Astrocyte of the hippocampus (primary cell): ENCODE measurements around the gene DAPL1.

Source experiments
- DNase-seq: peaks from one replicate; pipeline ENCODE4 v3.0.0; 2011; ENCODE audit warnings: low read depth, low spot score

Gene DAPL1

GRCh38 chr2:158795195-158795924, at the start of gene DAPL1:
DAPL1 (plus strand) TSS chr2:158795317; CDS start chr2:158795373, 56 bp downstream.
- peak; percentile 61 for DNase-seq

- DNase-seq = no peak
Measured at GRCh38 chr2:158745866-158746382, 49.2 kb upstream of the DAPL1 start.

- DNase-seq = no peak
Measured at GRCh38 chr2:158746488-158746887, 48.6 kb upstream of the DAPL1 start.

GRCh38 chr2:158747281-158747680, 47.8 kb upstream of the DAPL1 start:
- DNase-seq = no peak

- no peak for DNase-seq
Measured at GRCh38 chr2:158748926-158749590, 46.1 kb upstream of the DAPL1 start.

GRCh38 chr2:158750458-158751125, 44.5 kb upstream of the DAPL1 start:
- no peak for DNase-seq

- peak; percentile 83 for DNase-seq
Measured at GRCh38 chr2:158753641-158754611, 41.2 kb upstream of the DAPL1 start.

GRCh38 chr2:158755310-158756087, 39.6 kb upstream of the DAPL1 start:
- peak; percentile 11 for DNase-seq

- DNase-seq = no peak
Measured at GRCh38 chr2:158756331-158756730, 38.8 kb upstream of the DAPL1 start.

- DNase-seq = no peak
Measured at GRCh38 chr2:158756976-158757375, 38.1 kb upstream of the DAPL1 start.

GRCh38 chr2:158760887-158761286, 34.2 kb upstream of the DAPL1 start:
- peak; percentile 55 for DNase-seq

GRCh38 chr2:158761621-158762020, 33.5 kb upstream of the DAPL1 start:
- DNase-seq = peak; percentile 65

GRCh38 chr2:158762336-158762735, 32.8 kb upstream of the DAPL1 start:
- DNase-seq = no peak

GRCh38 chr2:158766524-158766923, 28.6 kb upstream of the DAPL1 start:
- DNase-seq = no peak

GRCh38 chr2:158772306-158773078, 22.6 kb upstream of the DAPL1 start:
- DNase-seq = peak; percentile 23

GRCh38 chr2:158773121-158773520, 22.0 kb upstream of the DAPL1 start:
- peak; percentile 90 for DNase-seq

GRCh38 chr2:158774681-158775080, 20.4 kb upstream of the DAPL1 start:
- no peak for DNase-seq

GRCh38 chr2:158775273-158776027, 19.7 kb upstream of the DAPL1 start:
- no peak for DNase-seq

- DNase-seq = no peak
Measured at GRCh38 chr2:158776231-158776630, 18.9 kb upstream of the DAPL1 start.
